SK-N-DZ (cell line): ENCODE data around the gene CAPN10. TPM values are rescaled to one million over a fixed set of nuclear protein-coding genes. Genes with fewer than 3 reads are reported as not detected.
"Not testable (repeated sequence)": the region's sequence is repeated elsewhere in the genome, so short reads cannot be mapped to it uniquely, and the experiment has no call there.

Experiments
- DNase-seq: peaks from one replicate; pipeline ENCODE4 v3.0.0-alpha.2; 2015; ENCODE audit warnings: low spot score
- polyA plus RNA-seq, 2 experiments: library from polyadenylated mRNA; depleted of rRNA; stranded (reverse); fragments of >200 nt; gene quantifications; 2 replicates each; pipeline ENCODE4 v1.2.3, GENCODE V29; 2014

CAPN10 gene, protein sequence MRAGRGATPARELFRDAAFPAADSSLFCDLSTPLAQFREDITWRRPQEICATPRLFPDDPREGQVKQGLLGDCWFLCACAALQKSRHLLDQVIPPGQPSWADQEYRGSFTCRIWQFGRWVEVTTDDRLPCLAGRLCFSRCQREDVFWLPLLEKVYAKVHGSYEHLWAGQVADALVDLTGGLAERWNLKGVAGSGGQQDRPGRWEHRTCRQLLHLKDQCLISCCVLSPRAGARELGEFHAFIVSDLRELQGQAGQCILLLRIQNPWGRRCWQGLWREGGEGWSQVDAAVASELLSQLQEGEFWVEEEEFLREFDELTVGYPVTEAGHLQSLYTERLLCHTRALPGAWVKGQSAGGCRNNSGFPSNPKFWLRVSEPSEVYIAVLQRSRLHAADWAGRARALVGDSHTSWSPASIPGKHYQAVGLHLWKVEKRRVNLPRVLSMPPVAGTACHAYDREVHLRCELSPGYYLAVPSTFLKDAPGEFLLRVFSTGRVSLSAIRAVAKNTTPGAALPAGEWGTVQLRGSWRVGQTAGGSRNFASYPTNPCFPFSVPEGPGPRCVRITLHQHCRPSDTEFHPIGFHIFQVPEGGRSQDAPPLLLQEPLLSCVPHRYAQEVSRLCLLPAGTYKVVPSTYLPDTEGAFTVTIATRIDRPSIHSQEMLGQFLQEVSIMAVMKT
- polyA plus RNA-seq (2014; cell fraction: cytosol; rRNA removed) = 33.5 and 49.4 TPM in 2 replicates
- polyA plus RNA-seq (2014; cell fraction: nucleus; rRNA removed) = 222 and 266 TPM in 2 replicates

DNA sequence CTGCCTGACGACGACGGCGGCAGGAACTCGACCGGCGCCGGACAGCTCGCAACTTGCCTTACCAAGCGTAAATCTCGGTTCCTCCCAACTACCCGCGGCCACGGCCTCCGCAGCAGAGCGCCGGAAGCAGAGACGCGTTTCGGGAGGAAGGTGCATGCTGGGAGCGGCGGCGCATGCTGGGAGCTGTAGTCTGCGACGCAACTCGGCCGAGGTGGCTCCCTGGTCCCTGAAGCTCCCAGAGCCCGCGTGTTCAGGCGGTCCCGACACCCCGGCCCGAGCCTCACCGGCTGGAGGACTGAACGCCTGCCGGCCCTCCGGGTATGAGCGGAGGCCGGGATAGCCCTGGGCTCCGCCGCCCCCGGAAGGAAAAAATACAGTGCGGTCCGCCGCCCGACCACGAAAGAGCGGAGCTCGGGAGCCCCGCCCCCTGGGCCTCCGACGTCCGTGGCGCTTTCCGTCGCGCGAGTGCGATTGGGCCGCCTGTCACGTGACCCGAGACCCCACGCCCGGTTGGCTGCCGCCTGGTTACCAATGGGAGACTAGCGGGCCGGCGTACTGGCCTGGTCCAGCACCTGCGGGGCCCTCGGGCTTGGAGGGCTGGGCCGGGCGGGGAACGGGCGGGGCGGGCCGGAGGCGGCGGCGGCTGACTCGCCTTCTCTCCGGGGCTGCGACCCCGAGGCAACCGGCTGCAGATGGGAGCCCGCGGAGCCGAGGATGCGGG, at the start of gene CAPN10:
Gene CAPN10 (plus strand): TSS at position 537 of the 721 bp plus-strand sequence. CDS start 178 bp downstream, at position 715.
- DNase-seq = peak; percentile 95

DNA sequence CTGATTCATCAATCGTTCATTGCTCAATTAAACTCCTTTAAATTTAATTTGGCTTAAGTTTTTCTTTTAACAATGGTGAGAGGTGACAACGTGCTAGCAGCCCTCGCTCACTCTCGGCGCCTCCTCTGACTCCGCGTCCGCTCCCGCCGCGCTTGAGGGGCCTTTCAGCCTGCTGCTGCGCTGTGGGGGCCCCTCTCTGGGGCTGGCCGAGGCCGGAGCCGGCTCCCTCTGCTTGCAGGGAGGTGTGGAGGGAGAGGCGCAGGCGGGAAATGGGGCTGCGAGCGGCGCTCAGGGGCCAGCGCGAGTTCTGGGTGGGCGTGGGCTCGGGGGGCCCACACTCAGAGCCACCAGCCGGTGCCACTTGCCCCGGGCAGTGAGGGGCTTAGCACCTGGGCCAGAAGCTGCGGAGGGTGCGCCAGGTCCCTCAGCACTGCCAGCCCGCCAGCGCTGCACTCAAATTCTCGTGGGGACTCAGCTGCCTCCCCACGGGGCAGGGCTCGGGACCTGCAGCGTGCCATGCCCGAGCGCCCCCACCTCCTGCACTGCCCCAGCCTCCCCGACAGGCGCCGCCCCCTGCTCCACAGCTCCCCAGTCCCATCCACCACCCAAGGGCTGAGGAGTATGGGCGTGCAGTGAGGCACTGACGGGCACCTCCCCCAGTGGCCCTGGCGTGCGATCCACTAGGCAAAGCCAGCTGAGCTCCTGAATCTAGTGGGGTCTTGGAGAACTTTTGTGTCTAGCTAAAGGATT, 48.3 kb upstream of the CAPN10 start:
- DNase-seq = no peak

- DNase-seq = not testable (repeated sequence)
Measured at GRCh38 chr2:240539101-240539500, 47.4 kb upstream of the CAPN10 start.

DNA sequence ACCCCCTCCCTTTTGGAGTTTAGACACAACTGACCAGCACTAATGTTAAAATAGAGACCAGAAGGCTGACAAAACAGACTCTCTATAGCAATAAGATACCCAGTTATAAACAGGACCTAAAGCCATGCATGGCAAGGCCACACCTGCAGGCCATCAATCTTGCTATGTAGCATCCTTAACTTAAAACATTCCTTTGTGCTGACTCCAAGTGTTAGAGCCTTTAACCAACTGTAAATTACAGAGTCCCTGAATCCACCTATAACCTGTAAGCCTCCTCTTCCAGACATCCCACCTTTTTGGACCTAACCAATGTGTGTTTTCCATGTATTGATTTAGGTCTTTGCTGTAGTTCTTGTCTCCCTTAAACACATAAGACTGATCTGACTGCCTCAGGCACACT, 46.6 kb upstream of the CAPN10 start:
- no peak for DNase-seq

GRCh38 chr2:240551288-240551687, 35.2 kb upstream of the CAPN10 start:
- no peak for DNase-seq

GRCh38 chr2:240551811-240552210, 34.7 kb upstream of the CAPN10 start:
- DNase-seq = no peak

GRCh38 chr2:240553956-240554480, 32.5 kb upstream of the CAPN10 start:
- no peak for DNase-seq

DNA sequence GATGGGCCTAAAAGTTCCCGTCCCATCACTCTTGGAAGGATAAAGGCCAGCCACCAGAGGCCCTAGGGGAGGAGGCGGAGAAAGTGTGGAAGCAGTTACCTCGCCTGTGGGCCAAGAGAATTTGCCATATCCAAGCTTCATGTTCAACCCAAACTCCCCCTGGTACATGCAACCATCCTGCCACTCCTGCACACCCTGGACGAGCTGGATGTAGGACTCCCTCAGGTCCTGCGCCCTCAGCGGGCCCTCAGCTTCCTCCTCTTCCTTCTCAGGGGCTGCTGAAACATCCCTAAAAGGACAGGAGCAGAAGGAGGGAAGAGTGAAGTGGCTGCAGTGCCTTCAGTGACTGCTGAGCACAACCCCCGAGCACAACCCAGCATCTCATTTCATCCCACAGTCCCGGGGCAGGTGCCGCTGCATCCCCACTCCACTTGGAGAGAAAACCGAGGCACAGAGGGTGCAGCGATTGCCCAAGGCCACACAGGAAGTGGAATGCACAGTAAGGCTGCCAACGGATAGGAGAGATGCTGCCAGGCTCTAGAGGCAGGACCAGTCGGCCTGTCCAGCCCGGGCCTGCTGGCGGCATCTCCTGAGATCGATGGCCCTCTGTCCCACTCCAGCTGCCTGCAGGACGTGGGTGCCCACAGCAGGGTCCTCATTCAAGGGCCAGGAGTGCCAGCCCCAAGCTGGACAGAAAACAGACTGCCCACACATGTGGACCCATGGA, 31.6 kb upstream of the CAPN10 start:
- no peak for DNase-seq

- no peak for DNase-seq
Measured at GRCh38 chr2:240555541-240556250, 30.8 kb upstream of the CAPN10 start.

GRCh38 chr2:240556553-240557100, 29.9 kb upstream of the CAPN10 start:
- no peak for DNase-seq

DNA sequence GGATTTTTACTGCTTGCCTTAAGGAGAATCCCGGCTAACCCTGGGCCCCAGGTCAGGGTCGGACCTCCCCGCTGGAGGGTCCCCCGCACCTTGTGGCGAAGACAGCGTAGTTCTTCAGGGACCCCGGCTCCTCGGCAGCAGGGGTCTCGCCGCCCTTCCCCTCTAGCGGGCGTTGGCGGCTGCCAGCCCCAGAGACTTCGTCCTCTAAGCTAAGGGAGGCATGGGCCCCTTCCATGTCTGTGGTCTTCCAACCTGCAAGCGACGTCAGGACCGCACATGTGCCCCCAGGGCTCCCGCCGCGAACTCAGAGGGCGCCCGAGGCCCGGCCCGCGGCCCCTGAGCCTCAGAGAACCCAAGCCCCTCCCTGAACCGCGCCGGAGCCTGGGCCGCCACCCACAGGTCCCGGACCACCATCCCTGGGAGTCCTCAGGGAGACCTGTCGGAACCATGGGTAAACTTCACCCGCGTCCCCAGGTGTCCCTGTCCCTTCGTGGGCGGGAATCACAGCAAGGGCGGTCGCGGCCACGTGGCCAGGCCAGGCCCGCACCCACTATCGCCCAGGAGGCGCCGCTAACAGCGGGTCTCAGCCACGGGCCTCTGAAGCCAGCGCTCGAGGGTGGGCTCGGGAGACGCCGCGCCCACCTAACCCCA, 29.3 kb upstream of the CAPN10 start:
- DNase-seq = no peak

DNA sequence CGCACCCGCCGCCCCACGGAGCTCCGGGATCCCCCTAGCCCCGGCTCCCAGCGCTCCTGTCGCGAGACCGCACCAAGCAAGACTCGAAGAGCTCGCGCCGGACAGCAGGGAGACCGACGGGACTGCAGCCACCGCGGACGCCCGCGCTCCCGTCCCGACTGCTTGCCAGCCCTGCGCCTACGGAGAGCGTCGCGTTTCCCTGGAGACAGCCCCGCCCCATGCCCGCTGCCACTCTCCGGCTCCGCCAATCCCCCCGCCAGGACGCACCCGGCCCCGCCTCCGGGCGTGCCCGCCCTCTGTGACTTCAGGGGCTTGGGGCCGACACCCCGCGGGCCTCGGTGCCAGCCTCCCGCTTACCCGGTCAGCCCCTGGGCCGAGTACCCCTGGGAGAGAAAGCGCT, 28.7 kb upstream of the CAPN10 start, which contains the start of gene ANKMY1:
Gene ANKMY1 (minus strand): TSS at position 181 of the 400 bp plus-strand sequence. CDS start 653 bp downstream, outside the sequence.
- no peak for DNase-seq

DNA sequence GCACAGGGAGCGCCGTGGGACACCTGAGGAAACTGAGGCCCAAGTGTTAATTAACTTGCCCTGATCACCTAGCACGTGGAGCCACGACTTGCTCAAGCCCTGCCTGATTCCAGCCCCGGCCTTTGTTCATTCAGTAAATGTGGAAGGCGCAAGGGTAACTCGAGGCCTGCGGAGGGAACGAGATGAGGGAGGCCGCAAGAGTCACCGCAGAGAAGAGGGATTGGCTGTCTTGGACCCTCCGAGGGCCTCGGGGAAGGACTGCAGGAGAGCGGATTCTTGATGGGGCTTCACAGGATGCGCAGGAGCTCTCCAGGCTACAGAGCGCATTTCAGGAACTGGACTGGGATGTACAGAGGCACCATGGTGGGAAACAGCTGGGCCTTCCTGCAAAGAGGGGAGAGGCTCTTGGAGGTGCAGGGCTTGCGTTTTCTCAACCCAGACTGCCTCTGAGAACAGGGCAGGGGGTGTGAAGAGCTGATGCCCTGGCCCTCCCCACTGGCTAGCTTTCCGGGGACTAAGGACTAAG, 28.2 kb upstream of the CAPN10 start:
- no peak for DNase-seq

- no peak for DNase-seq
Measured at GRCh38 chr2:240559286-240559685, 27.2 kb upstream of the CAPN10 start.

- DNase-seq = peak; percentile 87
Measured at GRCh38 chr2:240560084-240560479, 26.5 kb upstream of the CAPN10 start, which contains the start of gene DUSP28. TSS of gene DUSP28 (plus strand) at chr2:240560357. CDS start at chr2:240560685, 328 bp downstream.

GRCh38 chr2:240560480-240561324, 25.8 kb upstream of the CAPN10 start:
- DNase-seq = peak; percentile 96

DNA sequence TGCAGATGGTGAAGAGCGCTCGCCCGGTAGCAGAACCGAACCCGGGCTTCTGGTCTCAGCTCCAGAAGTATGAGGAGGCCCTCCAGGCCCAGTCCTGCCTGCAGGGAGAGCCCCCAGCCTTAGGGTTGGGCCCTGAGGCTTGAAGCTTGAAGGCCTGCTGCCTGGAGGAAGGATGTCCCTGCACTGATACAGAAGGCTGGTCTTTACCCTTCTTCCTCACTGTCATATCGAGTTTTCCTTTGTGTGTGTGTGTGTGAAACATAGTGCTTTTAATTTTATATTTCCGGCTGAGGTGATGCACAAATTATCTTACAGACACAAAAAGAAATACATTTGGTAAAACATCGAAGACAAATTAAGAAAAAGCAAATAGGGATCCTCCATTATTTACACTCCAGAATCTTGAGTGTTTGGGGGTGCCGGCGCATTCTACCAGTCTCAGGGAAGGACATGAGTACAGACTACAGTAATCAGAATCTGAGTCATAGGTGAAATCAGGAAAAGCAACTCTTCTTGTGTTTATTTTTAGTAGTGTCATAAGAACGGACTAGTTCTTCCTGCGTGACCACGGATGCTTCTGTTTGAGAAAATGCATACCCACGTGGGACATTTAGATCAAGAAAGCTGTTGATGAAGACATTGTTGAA, 25.1 kb upstream of the CAPN10 start:
- no peak for DNase-seq
